PC-3 (cell line): Measurements from ENCODE around the gene SERTAD1. TPM values are rescaled to one million over a fixed set of nuclear protein-coding genes. Genes with fewer than 3 reads are reported as not detected.

Experiments used
- ATAC-seq: fragments of 200-7000 bp; cut with Tn5 transposase; 2 replicates; pipeline ENCODE4 v1.9.1; 2020; ENCODE audit warnings: mild to moderate bottlenecking, moderate library complexity
- BruUV-seq: library from RNA; stranded (reverse); fragments of 400-500 nt; replicated peaks from 2 replicates; lab custom pipeline; 2021; lab: Mats Ljungman, UMichigan
- CTCF ChIA-PET: fragments of 300-600 bp; sonication (Branson Sonifier 250); formaldehyde crosslinking; loops from one replicate; lab custom pipeline; 2022; ENCODE audit warnings: antibody characterized with exemption; lab: Charles Lee
- POLR2A ChIA-PET: fragments of 300-600 bp; sonication (Branson Sonifier 250); formaldehyde crosslinking; loops from one replicate; lab custom pipeline; 2022; ENCODE audit warnings: antibody characterized with exemption; ENCODE audit not compliant: unreplicated experiment; lab: Charles Lee
- DNase-seq: peaks from one replicate; pipeline ENCODE4 v3.0.0-alpha.2; 2015
- H2AFZ ChIP-seq: fragments of 300-600 bp; sonication (generic); 2 replicates; pipeline ENCODE4 v1.6.0; 2016; ENCODE audit warnings: antibody characterized with exemption, low read length
- H3F3A ChIP-seq: fragments of 300-600 bp; sonication (generic); one replicate; pipeline ENCODE4 v1.6.0; 2017; ENCODE audit warnings: antibody characterized with exemption, low read length, control low read depth, mild to moderate bottlenecking; ENCODE audit not compliant: unreplicated experiment
- H3K27ac ChIP-seq: fragments of 300-600 bp; sonication (generic); 2 replicates; pipeline ENCODE4 v1.5.1; 2016; ENCODE audit warnings: mild to moderate bottlenecking, low read length
- H3K27me3 ChIP-seq: fragments of 300-600 bp; sonication (generic); 2 replicates; pipeline ENCODE4 v1.6.1; 2016; ENCODE audit warnings: low read length, mixed read lengths
- H3K36me3 ChIP-seq: fragments of 300-600 bp; sonication (generic); 2 replicates; pipeline ENCODE4 v1.6.1; 2016; ENCODE audit warnings: low read depth, mixed run types, low read length, mixed read lengths
- H3K4me1 ChIP-seq: fragments of 300-600 bp; sonication (generic); 2 replicates; pipeline ENCODE4 v1.5.1; 2016; ENCODE audit warnings: low read length; ENCODE audit not compliant: insufficient read depth
- H3K4me2 ChIP-seq: fragments of 300-600 bp; sonication (generic); 2 replicates; pipeline ENCODE4 v1.6.0; 2016; ENCODE audit warnings: low read length
- H3K4me3 ChIP-seq: fragments of 300-600 bp; sonication (generic); 2 replicates; pipeline ENCODE4 v1.5.1; 2016; ENCODE audit warnings: mild to moderate bottlenecking, low read length, mixed read lengths
- H3K79me2 ChIP-seq: fragments of 300-600 bp; sonication (generic); 2 replicates; pipeline ENCODE4 v1.6.1; 2017; ENCODE audit warnings: low read length, mixed read lengths
- H3K9ac ChIP-seq: fragments of 300-600 bp; sonication (generic); 2 replicates; pipeline ENCODE4 v1.6.0; 2016; ENCODE audit warnings: mild to moderate bottlenecking, low read length
- H3K9me2 ChIP-seq: fragments of 300-600 bp; sonication (generic); replicated peaks from 2 replicates; pipeline ENCODE4 v1.6.1; 2016; ENCODE audit warnings: mixed run types, low read length, mixed read lengths
- H3K9me3 ChIP-seq: fragments of 300-600 bp; sonication (generic); 2 replicates; pipeline ENCODE4 v1.6.1; 2016; ENCODE audit warnings: low read length, mixed read lengths
- H4K20me1 ChIP-seq: fragments of 300-600 bp; sonication (generic); 2 replicates; pipeline ENCODE4 v1.6.1; 2016; ENCODE audit warnings: low read length, mixed read lengths
- EZH2 ChIP-seq: fragments of 300-600 bp; sonication (generic); IDR thresholded peaks from one replicate; pipeline ENCODE4 v1.6.1; 2017; ENCODE audit warnings: antibody characterized with exemption, mild to moderate bottlenecking, low read length; ENCODE audit not compliant: unreplicated experiment
- EZH2phosphoT487 ChIP-seq: fragments of 300-600 bp; sonication (generic); IDR thresholded peaks from 2 replicates; pipeline ENCODE4 v1.6.1; 2018; ENCODE audit warnings: mild to moderate bottlenecking, antibody characterized with exemption, low read length, borderline replicate concordance
- intact Hi-C: fragments of 100-400 bp; cut with micrococcal nuclease; formaldehyde crosslinking; loops from 2 replicates; pipeline ENCODE4 v1.9.0; 2023
- total RNA-seq: library from RNA; depleted of rRNA; stranded (reverse); fragments of >200 nt; gene quantifications from 2 replicates; pipeline ENCODE4 v1.2.3, GENCODE V29; 2014
- TF ChIP-seq, protein P1 (sequence below): fragments of 300-600 bp; sonication (generic); conservative IDR thresholded peaks from 2 replicates; pipeline ENCODE4 v1.5.1; 2017; ENCODE audit warnings: antibody characterized with exemption, low read depth, mild to moderate bottlenecking, low read length

SERTAD1 gene
- total RNA-seq, 1 experiment from 2014 or later: 16.8 TPM

DNA sequence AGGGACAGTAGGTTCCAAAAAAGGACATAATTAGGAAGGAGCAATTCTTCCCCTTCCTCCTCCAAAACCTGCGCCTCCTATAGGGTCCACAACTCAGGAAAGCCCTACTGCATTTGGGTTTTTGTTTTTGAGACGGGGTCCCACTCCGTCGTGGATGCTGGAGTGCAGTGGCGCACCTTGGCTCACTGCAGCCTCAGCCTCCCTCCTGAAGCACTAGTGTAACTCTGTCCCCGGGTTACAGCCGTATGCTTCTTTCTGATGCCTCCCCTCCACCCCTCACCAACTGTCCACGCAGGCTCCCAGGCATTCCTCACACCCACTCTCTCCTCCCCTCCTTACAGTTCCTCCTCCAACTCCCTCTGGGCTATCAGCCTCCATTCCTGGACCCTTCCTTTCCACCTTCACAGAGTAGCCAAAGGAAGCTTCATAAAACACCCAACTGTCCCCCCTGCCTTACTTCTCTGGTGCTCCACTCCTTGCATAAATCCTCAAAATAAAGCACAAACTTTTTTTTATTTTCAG, 20.5 kb upstream of the SERTAD1 start:
- POLR2A ChIA-PET: no interaction called here
- H3K9me3 ChIP-seq: no peaks in the 10 kb centered on the region
- no peak overlapping the region for H3K4me2 ChIP-seq
- H3K4me3 ChIP-seq: no peak overlapping the region
- H3K79me2 ChIP-seq: peaks cover 26% of the 10 kb centered on the region
- H3K27ac ChIP-seq: peak overlapping the region; percentile 16; the same call in 1 of the 2 replicates
- BruUV-seq: no TSS peak
- H3F3A ChIP-seq: no peaks in the 10 kb centered on the region
- DNase-seq (no peak), ATAC-seq (no peak)
- CTCF ChIA-PET: no interaction called here
- intact Hi-C loops: no loop called here
- TF ChIP-seq, protein P1, sequence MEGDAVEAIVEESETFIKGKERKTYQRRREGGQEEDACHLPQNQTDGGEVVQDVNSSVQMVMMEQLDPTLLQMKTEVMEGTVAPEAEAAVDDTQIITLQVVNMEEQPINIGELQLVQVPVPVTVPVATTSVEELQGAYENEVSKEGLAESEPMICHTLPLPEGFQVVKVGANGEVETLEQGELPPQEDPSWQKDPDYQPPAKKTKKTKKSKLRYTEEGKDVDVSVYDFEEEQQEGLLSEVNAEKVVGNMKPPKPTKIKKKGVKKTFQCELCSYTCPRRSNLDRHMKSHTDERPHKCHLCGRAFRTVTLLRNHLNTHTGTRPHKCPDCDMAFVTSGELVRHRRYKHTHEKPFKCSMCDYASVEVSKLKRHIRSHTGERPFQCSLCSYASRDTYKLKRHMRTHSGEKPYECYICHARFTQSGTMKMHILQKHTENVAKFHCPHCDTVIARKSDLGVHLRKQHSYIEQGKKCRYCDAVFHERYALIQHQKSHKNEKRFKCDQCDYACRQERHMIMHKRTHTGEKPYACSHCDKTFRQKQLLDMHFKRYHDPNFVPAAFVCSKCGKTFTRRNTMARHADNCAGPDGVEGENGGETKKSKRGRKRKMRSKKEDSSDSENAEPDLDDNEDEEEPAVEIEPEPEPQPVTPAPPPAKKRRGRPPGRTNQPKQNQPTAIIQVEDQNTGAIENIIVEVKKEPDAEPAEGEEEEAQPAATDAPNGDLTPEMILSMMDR: no peak
- TF ChIP-seq EZH2: no peak
- no peak for TF ChIP-seq EZH2phosphoT487
- H3K9ac ChIP-seq: no peak overlapping the region
- peaks cover 9% of the 10 kb centered on the region; the same call in 1 of the 2 replicates for H4K20me1 ChIP-seq
- H3K9me2 ChIP-seq: no peaks in the 10 kb centered on the region
- peaks cover 12% of the 10 kb centered on the region; the same call in 1 of the 2 replicates for H3K4me1 ChIP-seq
- no peak overlapping the region for H2AFZ ChIP-seq
- H3K27me3 ChIP-seq: no peaks in the 10 kb centered on the region
- H3K36me3 ChIP-seq: peaks cover 8% of the 10 kb centered on the region; the same call in 1 of the 2 replicates

DNA sequence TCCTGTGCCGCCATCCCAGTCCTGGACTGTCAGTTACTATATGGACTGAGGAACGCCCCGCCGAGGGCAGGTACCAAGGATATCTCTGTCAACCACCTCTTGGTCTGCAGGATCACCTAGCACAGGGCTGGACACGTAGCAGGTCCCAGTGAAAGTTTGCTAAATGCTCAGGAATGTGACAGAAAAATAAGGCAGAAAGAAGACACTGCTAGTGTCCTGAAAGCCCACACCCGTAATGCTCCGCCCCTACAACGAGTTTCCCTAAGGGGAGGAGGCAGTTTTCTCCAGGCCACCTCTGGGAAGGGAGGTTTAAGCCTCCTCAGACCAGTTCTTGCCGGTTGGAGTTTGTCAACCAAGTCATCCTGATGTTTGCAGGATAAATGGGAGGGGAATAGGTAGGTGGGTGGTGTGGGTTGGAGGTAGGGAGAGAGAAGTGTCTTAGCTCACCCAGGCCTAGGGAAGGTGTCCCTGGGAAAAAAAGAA, 20.0 kb upstream of the SERTAD1 start:
- no peak overlapping the region for H2AFZ ChIP-seq
- TF ChIP-seq EZH2: no peak
- TF ChIP-seq, protein P1: no peak
- H3K27ac ChIP-seq: peak overlapping the region; percentile 44; the same call in 1 of the 2 replicates
- peaks cover 9% of the 10 kb centered on the region; the same call in 1 of the 2 replicates for H4K20me1 ChIP-seq
- H3K9ac ChIP-seq: no peak overlapping the region
- POLR2A ChIA-PET: no interaction called here
- peaks cover 31% of the 10 kb centered on the region for H3K79me2 ChIP-seq
- intact Hi-C loops: no loop called here
- H3F3A ChIP-seq: no peaks in the 10 kb centered on the region
- H3K4me1 ChIP-seq: peaks cover 12% of the 10 kb centered on the region; the same call in 1 of the 2 replicates
- no peak overlapping the region for H3K4me2 ChIP-seq
- peak; percentile 55 for DNase-seq
- CTCF ChIA-PET: no interaction called here
- H3K36me3 ChIP-seq: peaks cover 12% of the 10 kb centered on the region; the same call in 1 of the 2 replicates
- no TSS peak for BruUV-seq
- no peaks in the 10 kb centered on the region for H3K9me3 ChIP-seq
- peak; percentile 4; the same call in 1 of the 2 replicates for ATAC-seq
- H3K27me3 ChIP-seq: no peaks in the 10 kb centered on the region
- H3K4me3 ChIP-seq: no peak overlapping the region
- H3K9me2 ChIP-seq: no peaks in the 10 kb centered on the region

DNA sequence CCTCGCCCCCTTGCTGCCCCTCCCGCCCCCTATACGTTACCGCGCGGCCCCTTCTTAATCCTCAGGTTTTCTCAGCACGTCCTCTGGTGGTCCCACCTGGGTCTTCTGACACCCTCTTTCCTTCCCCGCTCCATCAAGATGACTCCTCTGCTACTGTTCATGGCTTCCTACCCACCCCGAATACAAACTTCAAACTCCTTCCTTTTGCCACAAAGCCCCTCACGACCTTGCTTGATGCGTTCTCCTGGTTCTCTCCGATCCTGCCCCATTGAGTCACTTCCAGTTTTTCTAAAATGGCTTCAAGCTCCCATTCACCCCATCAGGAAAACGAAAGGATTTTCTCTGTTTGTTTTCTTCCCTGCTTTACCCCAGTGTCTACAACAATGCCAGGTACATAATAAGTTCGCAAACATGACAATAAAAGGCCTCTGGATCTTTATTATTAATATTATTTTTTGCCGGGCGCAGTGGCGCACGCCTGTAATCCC, 19.1 kb upstream of the SERTAD1 start:
- peaks cover 31% of the 10 kb centered on the region for H3K79me2 ChIP-seq
- intact Hi-C loops: no loop called here
- ChIA-PET CTCF (interaction anchor here (1.6 kb wide), 1 partner anchor 24 kb away, joined by 4 read pairs; no protein-coding TSS in a partner anchor), POLR2A (interaction anchor here (0.6 kb wide), 2 partner anchors 20 to 66 kb away, joined by 3 read pairs; no protein-coding TSS in a partner anchor)
- peak overlapping the region; percentile 97 for H3K4me3 ChIP-seq
- H3K36me3 ChIP-seq: peaks cover 12% of the 10 kb centered on the region; the same call in 1 of the 2 replicates
- ATAC-seq: no peak
- peak overlapping the region; percentile 56 for H3K27ac ChIP-seq
- peaks cover 12% of the 10 kb centered on the region; the same call in 1 of the 2 replicates for H3K4me1 ChIP-seq
- TSS peak; percentile 72 for BruUV-seq
- no peaks in the 10 kb centered on the region for H3K9me2 ChIP-seq
- peaks cover 9% of the 10 kb centered on the region; the same call in 1 of the 2 replicates for H4K20me1 ChIP-seq
- peak overlapping the region; percentile 89 for H3K9ac ChIP-seq
- DNase-seq: no peak
- H3K27me3 ChIP-seq: no peaks in the 10 kb centered on the region
- H3K4me2 ChIP-seq: peak overlapping the region; percentile 97
- no peak for TF ChIP-seq EZH2phosphoT487
- TF ChIP-seq, protein P1: no peak
- TF ChIP-seq EZH2: no peak
- peak overlapping the region; percentile 99 for H2AFZ ChIP-seq
- H3K9me3 ChIP-seq: no peaks in the 10 kb centered on the region
- H3F3A ChIP-seq: no peaks in the 10 kb centered on the region
